ENCODE data around the gene DENND4B.

Gene DENND4B, protein sequence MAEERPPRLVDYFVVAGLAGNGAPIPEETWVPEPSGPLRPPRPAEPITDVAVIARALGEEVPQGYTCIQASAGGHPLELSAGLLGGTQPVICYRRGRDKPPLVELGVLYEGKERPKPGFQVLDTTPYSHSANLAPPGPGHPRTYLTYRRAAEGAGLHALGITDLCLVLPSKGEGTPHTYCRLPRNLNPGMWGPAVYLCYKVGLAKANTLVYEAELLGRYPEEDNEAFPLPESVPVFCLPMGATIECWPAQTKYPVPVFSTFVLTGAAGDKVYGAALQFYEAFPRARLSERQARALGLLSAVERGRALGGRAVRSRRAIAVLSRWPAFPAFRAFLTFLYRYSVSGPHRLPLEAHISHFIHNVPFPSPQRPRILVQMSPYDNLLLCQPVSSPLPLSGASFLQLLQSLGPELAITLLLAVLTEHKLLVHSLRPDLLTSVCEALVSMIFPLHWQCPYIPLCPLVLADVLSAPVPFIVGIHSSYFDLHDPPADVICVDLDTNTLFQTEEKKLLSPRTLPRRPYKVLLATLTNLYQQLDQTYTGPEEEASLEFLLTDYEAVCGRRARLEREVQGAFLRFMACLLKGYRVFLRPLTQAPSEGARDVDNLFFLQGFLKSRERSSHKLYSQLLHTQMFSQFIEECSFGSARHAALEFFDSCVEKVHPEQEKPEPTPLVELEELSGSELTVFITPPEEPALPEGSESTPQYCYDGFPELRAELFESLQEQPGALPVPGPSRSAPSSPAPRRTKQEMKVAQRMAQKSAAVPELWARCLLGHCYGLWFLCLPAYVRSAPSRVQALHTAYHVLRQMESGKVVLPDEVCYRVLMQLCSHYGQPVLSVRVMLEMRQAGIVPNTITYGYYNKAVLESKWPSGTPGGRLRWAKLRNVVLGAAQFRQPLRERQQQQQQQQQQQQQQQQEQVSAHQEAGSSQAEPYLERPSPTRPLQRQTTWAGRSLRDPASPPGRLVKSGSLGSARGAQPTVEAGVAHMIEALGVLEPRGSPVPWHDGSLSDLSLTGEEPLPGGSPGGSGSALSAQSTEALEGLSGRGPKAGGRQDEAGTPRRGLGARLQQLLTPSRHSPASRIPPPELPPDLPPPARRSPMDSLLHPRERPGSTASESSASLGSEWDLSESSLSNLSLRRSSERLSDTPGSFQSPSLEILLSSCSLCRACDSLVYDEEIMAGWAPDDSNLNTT (N-terminal part only)

DNA sequence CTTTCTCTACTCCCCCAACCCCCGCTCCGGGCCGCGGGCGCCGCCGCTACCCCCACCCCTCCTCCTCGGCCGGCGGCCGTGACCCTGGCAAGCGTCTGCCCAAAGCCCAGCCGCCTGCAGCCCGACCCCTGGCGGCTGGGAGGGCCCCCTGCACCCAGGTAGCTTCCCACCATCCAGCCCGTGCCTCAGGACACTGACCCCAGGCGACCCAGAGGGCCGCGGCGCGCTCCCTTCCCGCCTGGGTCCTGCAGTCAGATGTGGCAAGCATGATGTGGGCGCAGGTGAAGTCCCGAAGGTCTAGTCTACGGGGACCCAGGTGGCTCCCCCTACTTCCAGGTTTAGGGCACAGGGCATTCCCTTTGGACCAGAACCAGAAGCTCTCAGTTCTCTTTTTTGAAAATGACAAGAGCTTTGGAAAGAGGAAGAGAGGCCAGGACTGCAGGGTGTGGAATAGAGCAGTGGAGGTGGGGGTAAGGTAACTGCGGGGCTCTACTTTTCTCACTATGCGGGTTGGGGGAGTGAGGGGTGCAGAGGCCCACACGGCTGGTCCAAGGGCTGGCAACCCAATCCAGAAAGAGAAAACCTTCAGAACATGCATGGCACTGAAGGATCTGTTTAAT, at the start of gene DENND4B:
DENND4B (minus strand) TSS at position 97 of the 620 bp plus-strand sequence. CDS start 2,344 bp downstream, outside the sequence.
- DNase-seq, result peak; percentile 98
- Histone ChIP-seq H3K27ac (peak within 1 kb of the TSS; percentile 77), H3K36me3 (peaks cover 82% of the 10 kb centered on the region), H3K4me3 (ENCODE audit: low read depth, low read length) (peak within 1 kb of the TSS; percentile 61), H3K27me3 (ENCODE audit: insufficient read depth, low read depth, severe bottlenecking) (no peaks in the 10 kb centered on the region), H3K9me3 (ENCODE audit: severe bottlenecking) (no peaks in the 10 kb centered on the region)
- TF ChIP-seq, protein P1, sequence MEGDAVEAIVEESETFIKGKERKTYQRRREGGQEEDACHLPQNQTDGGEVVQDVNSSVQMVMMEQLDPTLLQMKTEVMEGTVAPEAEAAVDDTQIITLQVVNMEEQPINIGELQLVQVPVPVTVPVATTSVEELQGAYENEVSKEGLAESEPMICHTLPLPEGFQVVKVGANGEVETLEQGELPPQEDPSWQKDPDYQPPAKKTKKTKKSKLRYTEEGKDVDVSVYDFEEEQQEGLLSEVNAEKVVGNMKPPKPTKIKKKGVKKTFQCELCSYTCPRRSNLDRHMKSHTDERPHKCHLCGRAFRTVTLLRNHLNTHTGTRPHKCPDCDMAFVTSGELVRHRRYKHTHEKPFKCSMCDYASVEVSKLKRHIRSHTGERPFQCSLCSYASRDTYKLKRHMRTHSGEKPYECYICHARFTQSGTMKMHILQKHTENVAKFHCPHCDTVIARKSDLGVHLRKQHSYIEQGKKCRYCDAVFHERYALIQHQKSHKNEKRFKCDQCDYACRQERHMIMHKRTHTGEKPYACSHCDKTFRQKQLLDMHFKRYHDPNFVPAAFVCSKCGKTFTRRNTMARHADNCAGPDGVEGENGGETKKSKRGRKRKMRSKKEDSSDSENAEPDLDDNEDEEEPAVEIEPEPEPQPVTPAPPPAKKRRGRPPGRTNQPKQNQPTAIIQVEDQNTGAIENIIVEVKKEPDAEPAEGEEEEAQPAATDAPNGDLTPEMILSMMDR (IDR thresholded peaks at IDR 0.05; ENCODE audit: low read depth, low read length), result peak; percentile 100

DNA sequence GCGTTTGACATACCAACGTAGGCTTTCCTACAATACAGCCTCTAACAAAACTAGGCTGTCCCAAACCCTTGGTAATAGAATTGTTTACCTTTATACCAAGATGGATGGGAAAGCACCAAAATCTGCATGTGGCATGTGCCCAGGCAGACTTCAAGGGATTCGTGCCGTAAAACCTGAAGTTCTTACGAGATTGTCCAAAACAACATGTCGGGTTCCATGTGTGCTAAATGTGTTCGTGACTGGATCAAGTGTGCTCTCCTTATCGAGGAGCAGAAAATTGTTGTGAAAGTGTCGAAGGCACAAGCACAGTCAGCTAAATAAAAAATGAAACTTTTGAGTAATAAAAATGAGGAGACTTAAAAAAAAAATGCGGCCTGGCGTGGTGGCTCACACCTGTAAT, 49.1 kb upstream of the DENND4B start:
- DNase-seq, result no peak
- Histone ChIP-seq H3K9me3 (ENCODE audit: severe bottlenecking) (no peaks in the 10 kb centered on the region), H3K4me3 (ENCODE audit: low read depth, low read length) (no peak overlapping the region), H3K36me3 (peaks cover 58% of the 10 kb centered on the region), H3K27ac (no peak overlapping the region), H3K27me3 (ENCODE audit: insufficient read depth, low read depth, severe bottlenecking) (no peaks in the 10 kb centered on the region)
- TF ChIP-seq, protein P1 (IDR thresholded peaks at IDR 0.05; ENCODE audit: low read depth, low read length), result no peak

DNA sequence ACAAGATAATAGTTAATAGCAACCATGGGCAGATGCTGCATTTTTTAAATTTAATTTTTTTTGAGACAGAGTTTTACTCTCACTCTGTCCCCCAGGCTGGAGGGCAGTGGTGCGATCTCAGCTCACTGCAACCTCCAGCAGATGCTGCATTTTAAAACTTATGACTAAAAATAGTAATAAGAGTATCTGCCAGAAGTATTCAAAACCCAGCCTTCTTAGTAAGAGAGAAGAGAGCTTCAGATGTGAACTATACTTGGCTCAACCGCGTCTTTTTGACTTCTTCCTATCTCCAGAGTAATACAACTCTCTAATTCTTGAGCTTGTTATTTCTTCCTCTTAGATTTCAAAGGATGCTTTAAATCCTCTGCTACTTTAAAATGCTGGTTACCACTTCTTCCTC, 48.7 kb upstream of the DENND4B start:
- DNase-seq, result no peak
- TF ChIP-seq, protein P1 (IDR thresholded peaks at IDR 0.05; ENCODE audit: low read depth, low read length), result no peak
- Histone ChIP-seq H3K4me3 (ENCODE audit: low read depth, low read length) (no peak overlapping the region), H3K27ac (no peak overlapping the region), H3K9me3 (ENCODE audit: severe bottlenecking) (peaks cover 1% of the 10 kb centered on the region), H3K36me3 (peaks cover 60% of the 10 kb centered on the region), H3K27me3 (ENCODE audit: insufficient read depth, low read depth, severe bottlenecking) (no peaks in the 10 kb centered on the region)

DNA sequence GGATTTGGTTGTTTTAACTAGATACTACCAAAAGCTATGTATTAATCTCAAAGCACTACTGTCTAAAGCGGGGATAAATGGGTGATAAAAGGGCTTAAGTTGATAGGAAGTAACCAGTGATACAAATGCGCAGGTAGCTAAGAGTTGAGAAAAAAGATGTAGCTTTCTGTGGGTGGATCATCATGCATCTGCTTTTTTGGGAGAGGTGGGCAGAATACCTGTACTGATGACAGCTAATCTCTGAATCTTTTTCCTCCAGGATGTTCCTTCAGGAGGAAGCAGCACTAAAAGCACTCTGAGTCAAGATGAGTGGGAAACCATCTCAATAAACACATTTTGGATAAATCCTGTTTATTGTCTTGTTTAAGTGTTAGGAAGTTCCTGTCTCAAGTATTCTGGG, 45.3 kb upstream of the DENND4B start:
- peaks cover 63% of the 10 kb centered on the region for H3K36me3 ChIP-seq

More for the DNA sequence above, 45.3 kb upstream of the DENND4B start:
- H3K4me3 ChIP-seq (ENCODE audit: low read depth, low read length), result peak overlapping the region; percentile 77
- peaks cover 5% of the 10 kb centered on the region for H3K9me3 ChIP-seq (ENCODE audit: severe bottlenecking)
- H3K27me3 ChIP-seq (ENCODE audit: insufficient read depth, low read depth, severe bottlenecking), result no peaks in the 10 kb centered on the region
- peak overlapping the region; percentile 95 for H3K27ac ChIP-seq
- TF ChIP-seq, protein P1 (IDR thresholded peaks at IDR 0.05; ENCODE audit: low read depth, low read length), result no peak
- no peak for DNase-seq
